ENCODE measurements around the gene SPPL2C. TPM values are rescaled to one million over a fixed set of nuclear protein-coding genes. Genes with fewer than 3 reads are reported as not detected.

Gene SPPL2C
- total RNA-seq, 4 donors from 2014 or later = not detected

- WGBS, 2 donors = 83 to 84% methylated on average over 7 of the region's 7 CpGs
- intact Hi-C loops (cut with DNase I; ENCODE audit: low total_unique reads) = no loop called here
- no peak for DNase-seq (ENCODE audit: low spot score in 2 of 2)
- TF ChIP-seq POLR2A (IDR thresholded peaks at IDR 0.05) (no peak), CTCF (IDR thresholded peaks at IDR 0.05) (no peak)
- no peak overlapping the region for H3K4me3 ChIP-seq (ENCODE audit: low read depth, poor library complexity, severe bottlenecking)
These were observed 4.9 kb downstream of the SPPL2C start for GRCh38 chr17:45849536-45849990.

- TF ChIP-seq CTCF (IDR thresholded peaks at IDR 0.05) (no peak), POLR2A (IDR thresholded peaks at IDR 0.05) (no peak)
- WGBS, 2 donors = 67 to 84% methylated on average over 4 of the region's 4 CpGs
- intact Hi-C loops (cut with DNase I; ENCODE audit: low total_unique reads) = no loop called here
These were observed 5.3 kb downstream of the SPPL2C start for GRCh38 chr17:45850011-45850410.

GRCh38 chr17:45850468-45850867 lies 5.8 kb downstream of the SPPL2C start:
- DNase-seq (ENCODE audit: low spot score in 2 of 2) = no peak
- TF ChIP-seq CTCF (IDR thresholded peaks at IDR 0.05) (no peak), POLR2A (IDR thresholded peaks at IDR 0.05) (no peak)
- 78% methylated on average over 5 of the region's 5 CpGs for WGBS, 2 donors
- intact Hi-C loops (cut with DNase I; ENCODE audit: low total_unique reads) = no loop called here
- no peak overlapping the region for H3K4me3 ChIP-seq (ENCODE audit: low read depth, poor library complexity, severe bottlenecking)

More at GRCh38 chr17:45850011-45850410, 5.3 kb downstream of the SPPL2C start:
- DNase-seq (ENCODE audit: low spot score in 2 of 2) = no peak
- H3K4me3 ChIP-seq (ENCODE audit: low read depth, poor library complexity, severe bottlenecking) = no peak overlapping the region

GRCh38 chr17:45851022-45851421 lies 6.3 kb downstream of the SPPL2C start:
- 80 to 89% methylated on average over 6 of the region's 6 CpGs for WGBS, 2 donors
- no peak overlapping the region for H3K4me3 ChIP-seq (ENCODE audit: low read depth, poor library complexity, severe bottlenecking)
- DNase-seq (ENCODE audit: low spot score in 2 of 2) = no peak
- TF ChIP-seq CTCF (IDR thresholded peaks at IDR 0.05) (no peak), POLR2A (IDR thresholded peaks at IDR 0.05) (no peak)
- intact Hi-C loops (cut with DNase I; ENCODE audit: low total_unique reads) = no loop called here

- no peak overlapping the region for H3K4me3 ChIP-seq (ENCODE audit: low read depth, poor library complexity, severe bottlenecking)
- 42 to 52% methylated on average over 5 to 7 of the region's 8 CpGs for WGBS, 2 donors
- DNase-seq (ENCODE audit: low spot score in 2 of 2) = no peak
- TF ChIP-seq CTCF (IDR thresholded peaks at IDR 0.05) = no peak
- TF ChIP-seq POLR2A (IDR thresholded peaks at IDR 0.05) = no peak
- intact Hi-C loops (cut with DNase I; ENCODE audit: low total_unique reads) = no loop called here
These were observed 6.8 kb downstream of the SPPL2C start for GRCh38 chr17:45851464-45851863.

GRCh38 chr17:45851873-45852272 lies 7.2 kb downstream of the SPPL2C start:
- intact Hi-C loops (cut with DNase I; ENCODE audit: low total_unique reads) = no loop called here
- TF ChIP-seq POLR2A (IDR thresholded peaks at IDR 0.05) = no peak
- no peak for TF ChIP-seq CTCF (IDR thresholded peaks at IDR 0.05)
- no peak for DNase-seq (ENCODE audit: low spot score in 2 of 2)
- WGBS, 2 donors = 76% methylated on average over 1 of the region's 1 CpG
- H3K4me3 ChIP-seq (ENCODE audit: low read depth, poor library complexity, severe bottlenecking) = no peak overlapping the region
